Activated naive CD4-positive, alpha-beta T cell treated with anti-CD3 and anti-CD28 coated beads, Interleukin-2, amount 50 U/mL, for 72 hours (primary cell): Measurements from ENCODE around the gene CROCC2. TPM values are rescaled to one million over a fixed set of nuclear protein-coding genes. Genes with fewer than 3 reads are reported as not detected.

ENCODE experiments used
- total RNA-seq, 2 donors: library from RNA; stranded (reverse); gene quantifications; one replicate each; pipeline ENCODE4 v1.2.3, GENCODE V29; 2022

The CROCC2 gene
- total RNA-seq, 2 donors from 2014 or later: not detected

Other genes starting within 250 kb of the CROCC2 start
- gene AQP12B, start 223.5 kb upstream of the CROCC2 start, total RNA-seq: not detected
- gene AQP12A, start 214.5 kb upstream of the CROCC2 start, total RNA-seq: not detected
- gene KIF1A, start 86.1 kb upstream of the CROCC2 start, total RNA-seq: 1 to 10 TPM; 2.1 to 6.6 TPM
- not detected for gene AGXT, start 37.5 kb upstream of the CROCC2 start, total RNA-seq
- not detected for gene MAB21L4, start 10.2 kb upstream of the CROCC2 start, total RNA-seq
- 1 to 10 TPM in 1 of 2 donors, under 1 TPM in 1; 0.34 to 7.1 TPM for gene SNED1, start 92.3 kb downstream of the CROCC2 start, total RNA-seq
- gene MTERF4, start 196.0 kb downstream of the CROCC2 start, total RNA-seq: 10 to 100 TPM; 37.8 to 47.1 TPM
- gene PASK, start 243.1 kb downstream of the CROCC2 start, total RNA-seq: 10 to 100 TPM; 67.6 to 95.3 TPM
- 10 to 100 TPM; 81.6 to 98.9 TPM for gene PPP1R7, start 244.1 kb downstream of the CROCC2 start, total RNA-seq